Skeletal muscle satellite cell (primary cell): ENCODE data around the gene CST11.
"Not testable (repeated sequence)": the region's sequence is repeated elsewhere in the genome, so short reads cannot be mapped to it uniquely, and the experiment has no call there.

Source experiments
- H3K27me3 ChIP-seq: 2 replicates; pipeline ENCODE4 v1.7.0; 2013; ENCODE audit warnings: low read length; ENCODE audit not compliant: control insufficient read depth, insufficient read depth
- H3K36me3 ChIP-seq: 2 replicates; pipeline ENCODE4 v1.7.0; 2013; ENCODE audit warnings: mild to moderate bottlenecking, control low read depth, low read length; ENCODE audit not compliant: insufficient read depth
- H3K4me1 ChIP-seq: 2 replicates; pipeline ENCODE4 v1.7.0; 2013; ENCODE audit warnings: low read length; ENCODE audit not compliant: control insufficient read depth, insufficient read depth
- H3K4me2 ChIP-seq: 2 replicates; pipeline ENCODE4 v1.7.0; 2013; ENCODE audit warnings: mild to moderate bottlenecking, low read length
- H3K4me3 ChIP-seq: 2 replicates; pipeline ENCODE4 v1.7.0; 2013; ENCODE audit warnings: low read length
- H3K9ac ChIP-seq: 2 replicates; pipeline ENCODE4 v1.7.0; 2013; ENCODE audit warnings: mild to moderate bottlenecking, low read depth, low read length, moderate library complexity
- H3K9me3 ChIP-seq: replicated peaks from 2 replicates; pipeline ENCODE4 v1.7.0; 2013; ENCODE audit warnings: mild to moderate bottlenecking, control low read depth, low read length

The CST11 gene

DNA sequence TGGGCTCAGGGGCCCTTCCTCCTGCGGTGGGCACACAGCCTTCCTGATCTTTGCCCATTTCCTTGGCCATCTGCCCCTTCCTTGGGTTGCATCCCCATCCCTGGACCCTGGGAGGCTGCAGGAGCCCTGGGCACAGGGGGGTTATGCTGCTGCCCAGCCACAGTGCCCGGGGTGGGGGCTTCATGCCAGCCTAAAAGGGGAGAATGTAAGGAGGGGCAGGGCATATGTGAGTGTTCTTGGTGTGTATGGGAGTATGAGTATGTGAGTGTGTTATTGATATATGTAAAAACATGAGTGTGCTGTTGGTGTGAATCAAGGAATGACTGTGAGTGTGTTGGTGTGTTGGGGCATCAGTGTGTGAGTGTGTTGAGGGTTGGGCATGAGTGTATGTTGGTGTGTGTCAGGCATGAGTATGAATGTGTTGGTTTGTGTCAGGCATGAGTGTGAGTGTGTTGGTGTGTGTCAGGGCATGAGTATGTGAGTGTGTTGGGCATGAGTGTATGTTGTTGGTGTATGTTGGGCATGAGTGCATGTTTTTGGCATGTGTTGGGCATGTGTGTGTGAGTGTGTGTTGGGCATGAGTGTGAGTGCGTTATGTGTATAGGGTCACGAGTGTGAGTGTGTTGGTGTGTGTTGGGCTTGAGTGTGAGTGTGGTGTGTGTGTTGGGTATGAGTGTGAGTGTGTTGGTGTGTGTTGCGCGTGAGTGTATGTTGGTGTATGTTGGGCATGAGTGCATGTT lies 23.5 kb upstream of the CST11 start:
- Histone ChIP-seq H3K27me3 (no peaks in the 10 kb centered on the region), H3K9ac (no peak overlapping the region), H3K36me3 (no peaks in the 10 kb centered on the region), H3K4me1 (no peaks in the 10 kb centered on the region), H3K9me3 (no peaks in the 10 kb centered on the region), H3K4me2 (no peak overlapping the region), H3K4me3 (no peak overlapping the region)

DNA sequence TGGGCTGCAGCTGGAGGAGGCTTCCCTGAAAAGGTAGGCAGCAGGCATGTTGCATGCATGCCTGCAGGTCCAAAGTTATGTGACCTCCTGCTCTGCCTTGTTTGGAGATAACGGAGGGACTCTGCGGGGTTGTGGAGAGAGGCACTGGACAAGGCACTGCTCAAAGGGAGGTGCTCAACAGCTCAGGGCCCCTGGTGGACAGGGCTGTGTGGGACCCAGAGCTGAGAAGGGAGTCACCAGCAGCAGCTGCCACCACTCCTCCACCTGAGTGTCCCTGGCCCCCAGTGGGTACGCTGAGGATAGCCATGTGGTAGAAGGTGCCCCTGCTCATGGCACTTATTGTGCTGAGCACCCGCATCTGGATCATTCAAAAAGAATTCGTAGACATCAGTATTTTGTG lies 22.7 kb upstream of the CST11 start:
- Histone ChIP-seq H3K4me1 (no peaks in the 10 kb centered on the region), H3K9ac (no peak overlapping the region), H3K4me2 (no peak overlapping the region), H3K36me3 (no peaks in the 10 kb centered on the region), H3K9me3 (no peaks in the 10 kb centered on the region), H3K27me3 (no peaks in the 10 kb centered on the region), H3K4me3 (no peak overlapping the region)

- not testable (repeated sequence) for H3K4me1 ChIP-seq, H3K27me3 ChIP-seq, H3K36me3 ChIP-seq, H3K4me2 ChIP-seq, H3K4me3 ChIP-seq, H3K9me3 ChIP-seq, H3K9ac ChIP-seq
These were observed 20.6 kb upstream of the CST11 start for GRCh38 chr20:23473293-23473692.

GRCh38 chr20:23472306-23472705 lies 19.6 kb upstream of the CST11 start:
- H3K36me3 ChIP-seq, H3K4me1 ChIP-seq, H3K4me2 ChIP-seq, H3K4me3 ChIP-seq, H3K27me3 ChIP-seq, H3K9ac ChIP-seq, H3K9me3 ChIP-seq: not testable (repeated sequence)

- not testable (repeated sequence) for H3K9me3 ChIP-seq, H3K9ac ChIP-seq, H3K4me1 ChIP-seq, H3K4me2 ChIP-seq, H3K27me3 ChIP-seq, H3K4me3 ChIP-seq, H3K36me3 ChIP-seq
These were observed 14.3 kb upstream of the CST11 start for GRCh38 chr20:23466961-23467360.

- H3K9me3 ChIP-seq, result no peaks in the 10 kb centered on the region
- H3K4me1 ChIP-seq, result no peaks in the 10 kb centered on the region
- H3K4me2 ChIP-seq, result no peak overlapping the region
- no peak overlapping the region for H3K4me3 ChIP-seq
- no peaks in the 10 kb centered on the region for H3K36me3 ChIP-seq
- H3K27me3 ChIP-seq, result no peaks in the 10 kb centered on the region
- no peak overlapping the region for H3K9ac ChIP-seq
These were observed 8.5 kb upstream of the CST11 start for GRCh38 chr20:23461180-23461579.

GRCh38 chr20:23459461-23460150 lies 6.9 kb upstream of the CST11 start:
- no peak overlapping the region for H3K9ac ChIP-seq
- no peak overlapping the region for H3K4me3 ChIP-seq
- peaks cover 4% of the 10 kb centered on the region for H3K27me3 ChIP-seq
- H3K4me1 ChIP-seq, result no peaks in the 10 kb centered on the region
- no peak overlapping the region for H3K4me2 ChIP-seq
- H3K36me3 ChIP-seq, result no peaks in the 10 kb centered on the region
- H3K9me3 ChIP-seq, result no peaks in the 10 kb centered on the region

DNA sequence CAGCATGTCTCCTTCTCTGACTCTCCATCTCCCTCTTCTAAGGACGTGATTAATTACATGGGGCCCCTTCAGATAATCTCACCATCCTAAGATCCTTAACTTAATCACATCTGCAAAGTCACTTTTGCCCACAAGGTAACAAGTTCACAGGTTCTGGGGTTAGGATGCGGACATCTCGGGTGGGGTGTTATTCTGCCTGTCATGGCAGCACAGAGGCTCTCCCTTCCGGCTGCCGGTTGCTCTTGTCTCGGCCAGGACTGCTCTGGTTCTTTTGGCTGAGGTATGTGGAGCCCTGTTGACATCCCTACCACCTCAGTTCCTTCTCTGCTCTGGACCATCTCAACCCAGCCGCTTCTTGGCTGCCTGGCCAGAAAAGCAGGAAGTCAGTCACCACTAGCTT lies 4.2 kb upstream of the CST11 start:
- Histone ChIP-seq H3K36me3 (no peaks in the 10 kb centered on the region), H3K4me2 (no peak overlapping the region), H3K4me3 (no peak overlapping the region), H3K9ac (no peak overlapping the region), H3K27me3 (peaks cover 7% of the 10 kb centered on the region), H3K4me1 (no peaks in the 10 kb centered on the region), H3K9me3 (no peaks in the 10 kb centered on the region)

GRCh38 chr20:23456409-23456808 lies 3.7 kb upstream of the CST11 start:
- Histone ChIP-seq H3K9me3 (no peaks in the 10 kb centered on the region), H3K9ac (no peak overlapping the region), H3K4me2 (no peak overlapping the region), H3K4me1 (no peaks in the 10 kb centered on the region), H3K36me3 (no peaks in the 10 kb centered on the region), H3K4me3 (no peak overlapping the region), H3K27me3 (peaks cover 7% of the 10 kb centered on the region)

- Histone ChIP-seq H3K4me3 (no peak overlapping the region), H3K4me2 (no peak overlapping the region), H3K36me3 (no peaks in the 10 kb centered on the region), H3K9ac (no peak overlapping the region), H3K4me1 (no peaks in the 10 kb centered on the region), H3K9me3 (no peaks in the 10 kb centered on the region), H3K27me3 (peaks cover 7% of the 10 kb centered on the region)
These were observed 3.0 kb upstream of the CST11 start for GRCh38 chr20:23455639-23456038.

DNA sequence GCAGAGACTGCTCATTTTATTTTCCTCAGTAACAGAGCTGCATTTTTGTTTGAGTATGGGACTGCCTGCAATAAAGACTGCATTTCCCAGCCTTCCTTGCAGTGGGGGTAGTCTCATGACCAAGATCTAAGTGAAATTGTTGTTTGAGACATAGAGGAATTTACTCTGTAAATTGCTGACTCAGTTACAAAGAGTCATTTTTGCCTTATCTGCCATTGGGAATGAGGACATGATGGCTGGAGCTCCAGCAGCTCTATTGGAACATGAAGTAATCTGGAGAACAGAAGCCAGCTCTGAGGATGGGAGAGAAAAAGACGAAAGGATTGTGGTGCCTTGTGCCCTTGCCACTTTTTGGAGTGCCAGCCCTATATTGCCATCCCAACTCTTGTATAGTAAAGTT lies 2.1 kb upstream of the CST11 start:
- no peak overlapping the region for H3K9ac ChIP-seq
- H3K4me1 ChIP-seq, result no peaks in the 10 kb centered on the region
- peaks cover 7% of the 10 kb centered on the region for H3K27me3 ChIP-seq
- H3K4me3 ChIP-seq, result no peak overlapping the region
- H3K36me3 ChIP-seq, result no peaks in the 10 kb centered on the region
- H3K9me3 ChIP-seq, result no peaks in the 10 kb centered on the region
- H3K4me2 ChIP-seq, result no peak overlapping the region
